TTC549 (cell line): Measurements from ENCODE around the gene AARSD1.
"Not testable (repeated sequence)": the region's sequence is repeated elsewhere in the genome, so short reads cannot be mapped to it uniquely, and the experiment has no call there.

ENCODE experiments used
- FAIRE-seq: peaks from 2 replicates; lab custom pipeline; 2012; peaks lifted over from hg19 to GRCh38; lab: Jason Lieb, UNC

AARSD1 gene

DNA sequence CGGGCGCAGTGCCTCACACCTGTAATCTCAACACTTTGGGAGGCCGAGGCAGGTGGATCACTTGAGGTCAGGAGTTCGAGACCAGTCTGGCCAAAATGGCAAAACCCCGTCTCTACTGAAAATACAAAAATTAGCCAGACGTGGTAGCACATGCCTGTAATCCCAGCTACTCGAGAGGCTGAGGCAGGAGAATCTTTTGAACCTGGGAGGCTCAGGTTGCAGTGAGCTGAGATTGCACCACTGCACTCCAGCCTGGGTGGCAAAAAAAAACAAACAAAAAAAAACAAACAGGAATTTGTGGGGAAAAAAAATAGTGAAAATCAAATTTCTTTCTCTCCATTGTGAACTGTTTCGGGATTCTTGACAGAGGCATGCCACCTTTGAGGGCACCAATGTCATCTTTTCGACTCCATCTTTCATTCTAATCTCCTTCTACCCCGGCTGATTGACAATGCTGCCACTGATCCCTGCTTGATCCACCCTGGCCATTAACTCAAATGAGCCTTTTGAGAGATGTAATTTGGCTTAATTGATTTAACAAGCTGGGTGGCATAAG lies 44.7 kb downstream of the AARSD1 start:
- FAIRE-seq = not testable (repeated sequence)

DNA sequence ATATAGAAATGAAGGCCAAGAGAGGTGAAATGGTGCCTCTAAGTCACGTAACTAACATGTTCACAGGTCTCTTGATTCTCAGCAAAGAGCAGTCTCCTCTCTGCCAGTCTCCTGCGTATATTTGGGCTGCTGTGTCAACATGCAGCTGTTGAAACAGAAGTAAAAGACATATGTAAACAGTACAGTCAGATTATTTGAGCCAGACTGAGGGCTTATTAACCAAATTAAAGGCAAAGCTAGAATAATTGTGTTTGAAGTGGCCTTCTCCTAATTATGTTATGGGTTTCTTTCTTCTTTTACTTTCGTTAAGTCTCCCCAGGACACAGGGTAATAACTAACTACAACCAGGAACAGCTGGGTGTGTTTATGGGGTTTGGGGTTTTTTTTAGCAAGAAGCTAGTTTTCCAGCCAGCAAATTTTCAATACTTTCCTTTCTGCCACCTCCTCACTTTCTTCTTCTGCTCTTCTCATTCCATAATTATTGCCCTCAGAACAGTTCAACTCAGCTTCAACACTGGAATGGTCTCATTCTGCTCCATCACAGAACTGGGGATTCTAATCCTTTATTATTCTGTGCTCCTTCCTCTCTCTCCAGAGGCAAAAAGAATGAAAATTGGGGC lies 45.2 kb downstream of the AARSD1 start:
- no peak for FAIRE-seq

DNA sequence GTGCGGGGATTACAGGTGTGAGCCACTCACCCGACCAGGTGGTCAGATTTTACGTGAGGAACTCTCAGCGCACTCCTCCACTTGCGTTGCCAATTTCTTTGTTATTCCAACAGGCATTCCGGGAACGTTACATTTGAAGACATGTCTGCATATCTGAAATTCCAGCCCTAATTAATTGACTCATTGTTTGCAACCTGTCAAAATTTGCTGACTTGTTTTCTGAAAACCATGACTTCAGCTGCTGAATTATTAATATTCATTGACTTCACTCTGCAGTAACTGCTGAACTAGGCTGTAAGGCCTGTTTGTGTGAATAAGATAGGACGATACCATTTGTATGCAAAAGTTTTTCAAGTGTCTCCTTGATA lies 47.0 kb downstream of the AARSD1 start:
- FAIRE-seq = no peak

DNA sequence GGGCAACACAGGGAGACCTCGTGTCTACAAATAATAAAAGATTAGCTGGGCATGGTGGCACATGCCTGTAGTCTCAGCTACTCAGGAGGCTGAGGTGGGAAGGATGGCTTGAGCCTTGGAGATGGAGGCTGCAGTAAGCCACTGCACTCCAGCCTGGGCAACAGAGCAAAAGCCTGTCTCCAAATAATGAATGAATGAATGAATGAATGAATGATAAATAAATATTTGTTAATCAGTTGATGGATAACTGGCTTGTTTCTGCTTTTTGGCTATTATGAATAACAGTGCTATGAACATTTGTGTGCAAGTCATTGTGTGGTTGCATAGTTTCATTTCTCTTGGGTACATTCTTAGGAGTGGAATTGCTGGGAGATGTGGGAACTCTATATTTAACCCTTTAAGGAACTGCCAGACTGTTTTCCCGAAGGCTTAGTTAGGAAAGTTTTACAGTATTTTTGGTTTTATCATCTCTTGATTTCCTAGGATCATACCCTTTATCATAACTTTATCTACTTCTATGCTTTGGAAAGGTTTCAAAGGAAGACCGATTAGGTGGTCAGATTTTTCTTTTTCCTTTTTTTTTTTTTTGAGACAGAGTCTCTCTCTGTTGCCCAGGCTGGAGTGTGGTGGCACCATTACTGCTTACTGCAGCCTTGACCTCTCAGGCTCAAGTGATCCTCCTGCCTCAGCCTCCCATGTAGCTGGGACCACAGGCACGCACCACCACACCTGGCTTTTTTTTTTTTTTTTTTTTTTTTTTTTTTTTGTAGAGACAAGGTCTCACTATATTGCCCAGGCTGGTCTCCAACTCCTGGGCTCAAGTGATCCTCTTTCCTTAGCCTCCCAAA lies 47.6 kb downstream of the AARSD1 start:
- FAIRE-seq = not testable (repeated sequence)

DNA sequence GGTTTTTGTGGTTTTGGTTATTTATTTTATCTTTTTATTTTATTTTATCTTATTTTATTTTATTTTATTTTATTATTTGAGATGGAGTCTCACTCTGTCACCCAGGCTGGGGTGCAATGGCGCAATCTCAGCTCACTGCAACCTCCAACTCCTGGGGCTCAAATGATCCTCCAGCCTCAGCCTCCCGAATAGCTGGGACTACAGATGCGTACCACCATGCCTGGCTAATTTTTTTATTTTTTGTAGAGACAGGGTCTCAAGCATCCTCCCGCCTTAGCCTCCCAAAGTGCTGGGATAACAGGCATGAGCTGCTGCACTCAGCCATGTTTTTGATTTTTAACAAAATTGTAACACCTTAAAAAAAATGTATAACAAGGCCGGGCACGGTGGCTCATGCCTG lies 49.0 kb downstream of the AARSD1 start:
- not testable (repeated sequence) for FAIRE-seq

DNA sequence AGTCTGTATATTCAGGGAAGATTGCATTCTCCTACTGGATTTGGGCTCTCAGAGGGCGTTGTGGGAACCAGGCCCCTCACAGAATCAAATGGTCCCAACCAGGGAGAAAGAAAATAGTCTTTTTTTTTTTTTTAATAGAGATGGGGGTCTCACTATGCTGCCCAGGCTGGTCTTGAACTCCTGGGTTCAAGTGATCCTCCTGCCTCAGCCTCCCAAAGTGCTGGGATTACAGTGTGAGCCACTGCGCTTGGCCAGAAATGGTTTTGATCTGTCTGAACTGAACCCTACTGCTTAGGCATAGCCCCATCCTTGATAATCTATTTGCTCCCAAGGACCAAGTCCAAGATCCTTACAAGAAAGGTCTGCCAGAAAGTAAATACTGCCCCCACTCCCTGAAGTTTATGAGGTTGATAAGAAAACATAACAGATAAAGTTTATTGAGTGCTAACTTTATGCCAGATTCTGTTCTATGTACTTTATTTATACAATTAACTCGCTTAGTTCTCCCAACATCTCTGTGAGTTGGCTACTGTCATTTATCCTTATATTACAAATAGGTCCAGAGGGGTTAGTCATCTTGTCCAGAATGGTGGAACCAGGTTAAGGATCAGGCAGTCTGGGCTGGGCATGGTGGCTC lies 50.2 kb downstream of the AARSD1 start:
- FAIRE-seq = no peak

DNA sequence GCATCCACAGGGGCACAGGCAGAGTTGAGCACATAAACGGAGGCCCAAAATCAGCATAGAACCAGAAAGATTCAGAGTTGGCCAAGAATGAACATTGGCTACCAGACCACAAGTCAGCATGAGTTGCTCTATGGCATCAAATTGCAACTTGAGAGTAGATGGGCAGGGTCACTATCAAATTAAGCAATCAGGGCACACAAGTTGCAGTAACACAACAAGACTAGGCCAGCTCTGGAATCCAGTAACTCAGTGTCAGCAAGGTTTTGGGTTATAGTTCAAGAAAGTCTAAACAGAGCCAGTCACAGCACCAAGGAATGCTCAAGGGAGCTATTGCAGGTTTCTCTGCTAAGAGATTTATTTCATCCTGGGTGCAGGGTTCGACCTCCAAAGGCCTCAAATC lies 50.7 kb downstream of the AARSD1 start:
- no peak for FAIRE-seq

DNA sequence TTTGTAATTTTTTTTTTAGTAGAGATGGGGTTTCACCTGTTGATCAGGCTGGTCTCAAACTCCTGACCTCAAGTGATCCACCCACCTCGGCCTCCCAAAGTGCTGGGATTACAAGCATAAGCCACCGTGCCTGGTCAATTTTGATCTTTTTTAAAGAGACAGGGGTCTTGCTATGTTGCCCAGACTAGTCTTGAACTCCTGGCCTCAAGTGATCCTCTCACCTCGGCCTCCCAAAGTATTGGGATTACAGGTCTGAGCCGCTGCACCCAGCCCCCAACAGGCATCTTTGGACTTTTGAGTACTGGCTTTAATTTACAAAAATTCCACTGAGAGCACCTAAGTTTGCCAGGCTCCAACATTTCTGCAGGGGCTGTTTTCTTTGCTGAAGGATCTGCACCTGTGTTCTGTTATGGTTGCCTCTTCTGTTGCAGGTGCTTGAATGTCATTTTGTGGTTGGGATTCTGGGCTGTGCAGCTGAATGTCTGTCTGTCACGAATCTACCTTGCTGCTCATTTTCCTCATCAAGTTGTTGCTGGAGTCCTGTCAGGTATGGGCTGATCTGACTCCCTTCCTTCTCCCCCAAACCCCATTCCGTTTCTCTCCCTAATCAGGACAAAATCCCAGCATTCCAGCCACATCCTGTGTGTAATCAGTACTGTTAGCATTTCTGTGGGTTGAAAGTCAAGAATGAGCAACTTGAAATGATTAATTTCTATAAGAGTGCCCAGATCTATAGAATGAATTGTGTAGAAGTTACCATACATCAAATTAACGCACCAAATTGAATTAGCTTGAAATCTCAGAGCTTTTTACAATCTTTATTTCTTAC lies 55.2 kb downstream of the AARSD1 start:
- no peak for FAIRE-seq

DNA sequence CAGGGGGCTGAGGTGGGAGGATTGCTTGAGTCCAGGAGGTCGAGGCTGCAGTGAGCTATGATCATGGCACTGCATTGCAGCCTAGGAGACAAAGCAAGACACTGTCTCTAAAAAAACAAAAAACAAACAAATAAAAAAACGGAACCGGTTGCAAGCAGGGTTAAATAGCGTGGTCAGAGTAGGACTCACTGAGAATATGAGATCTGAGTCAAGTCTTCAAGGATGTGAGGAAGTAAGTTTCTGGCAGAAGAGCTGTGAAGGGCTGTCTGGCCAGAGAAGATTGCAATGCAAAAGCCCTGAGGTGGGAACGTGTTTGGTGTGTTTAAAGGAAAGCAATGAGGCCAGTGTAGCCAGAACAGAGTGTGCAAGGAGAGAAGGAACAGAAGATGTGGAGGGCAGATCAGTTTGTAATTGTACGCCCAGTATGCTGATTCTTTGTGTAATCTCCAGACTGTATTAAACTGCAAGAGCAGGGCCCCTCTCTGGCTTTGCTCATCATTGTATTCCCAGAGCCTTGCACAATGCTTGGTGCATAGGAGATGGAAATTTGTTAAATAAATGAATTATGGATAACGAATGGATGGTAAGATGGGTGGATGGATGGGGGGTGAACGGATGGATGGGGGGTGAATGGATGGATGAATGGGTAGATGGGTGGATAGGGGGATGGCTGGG lies 57.3 kb downstream of the AARSD1 start:
- no peak for FAIRE-seq

DNA sequence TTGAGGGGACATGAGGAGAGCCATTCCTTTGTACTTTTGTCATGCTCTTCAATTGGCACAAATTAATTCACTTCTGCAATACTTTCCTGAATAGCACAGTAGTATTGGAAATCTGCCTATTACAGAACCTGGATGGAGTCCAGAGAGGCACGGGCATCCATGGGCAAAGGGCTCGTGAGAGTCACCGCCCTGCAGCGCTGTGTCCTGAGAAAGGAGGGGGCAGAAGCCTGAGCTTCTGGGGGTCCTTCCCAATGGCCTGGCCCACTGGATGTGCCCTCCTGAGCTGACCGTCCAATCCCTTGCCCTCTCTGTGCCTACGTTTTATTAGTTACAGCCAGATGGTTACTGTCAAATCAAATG lies 60.2 kb downstream of the AARSD1 start:
- no peak for FAIRE-seq

DNA sequence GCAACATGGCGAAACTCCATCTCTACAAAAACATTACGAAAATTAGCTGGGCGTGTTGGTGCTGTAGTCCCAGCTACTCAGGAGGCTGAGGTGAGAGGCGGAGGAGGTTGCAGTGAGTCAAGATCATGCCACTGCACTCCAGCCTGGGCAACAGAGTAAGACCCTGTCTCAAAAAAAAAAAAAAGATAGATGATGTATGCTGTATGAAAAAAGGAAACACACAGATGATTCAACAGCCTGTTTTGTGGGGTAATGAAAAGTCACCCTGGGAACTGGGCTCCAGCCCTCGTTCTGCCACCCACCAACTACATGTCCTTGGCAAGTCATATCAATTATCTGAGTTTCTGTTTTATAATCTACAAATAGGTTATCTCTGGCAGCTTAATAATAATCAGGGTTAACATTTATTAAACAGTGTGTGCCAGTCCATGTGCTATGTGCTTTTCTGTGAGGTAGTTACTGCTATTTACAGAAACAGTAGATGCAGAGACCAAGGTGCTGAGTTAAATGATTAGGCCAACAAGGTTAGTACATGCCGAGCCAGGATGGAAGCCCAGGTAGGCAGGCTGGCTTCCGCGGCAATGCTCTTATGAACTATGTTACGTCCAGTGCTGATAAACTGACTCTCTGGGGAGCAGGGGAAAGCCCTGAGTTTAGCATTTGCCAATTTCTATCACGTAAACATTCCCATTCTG lies 62.6 kb downstream of the AARSD1 start:
- FAIRE-seq = no peak
